Adrenal gland (tissue), 5 donors: ENCODE results near the gene CCDC187.

Experiments used
- CTCF ChIP-seq, 6 experiments: fragments of 450-650 bp in 4 of 6; fragments of 200-600 bp in 2 of 6; sonication (generic) in 1 of 6; IDR thresholded peaks; 1 replicate in 5 of 6; 2 replicates in 1 of 6; pipeline versions ENCODE4 v1.5.1 to v1.8.0; 2016 to 2021; ENCODE audit warnings: antibody characterized with exemption in 6 of 6, mild to moderate bottlenecking in 2 of 6, moderate library complexity in 1 of 6
- POLR2A ChIP-seq, 2 donors: fragments of 450-650 bp; IDR thresholded peaks; one replicate each; pipeline ENCODE4 v1.6.1; 2017; ENCODE audit warnings: antibody characterized with exemption in 2 of 2, mild to moderate bottlenecking in 2 of 2, moderate library complexity in 1 of 2
- donor health status: DM: no; HTN: no; CAD: no.

- TF ChIP-seq POLR2A (IDR thresholded peaks at IDR 0.05) (no peak), CTCF (IDR thresholded peaks at IDR 0.05) (no peak)
Observed at GRCh38 chr9:136264441-136265405, 39.2 kb downstream of the CCDC187 start.
